Heart right ventricle (tissue), 16 donors: ENCODE data around the gene UPF3A. TPM values are rescaled to one million over a fixed set of nuclear protein-coding genes. Genes with fewer than 3 reads are reported as not detected.
A peak's percentile ranks its signal among the peaks of the same experiment; 100 is the strongest.

Experiments used
- ATAC-seq, 8 donors: fragments of 200-7000 bp; cut with Tn5 transposase; one replicate each; pipeline ENCODE4 v1.9.1; 2020; ENCODE audit warnings: mild to moderate bottlenecking in 8 of 8, moderate library complexity in 8 of 8, moderate number of reproducible peaks in 1 of 8
- DNase-seq, 2 donors: peaks; one replicate each; pipeline ENCODE4 v3.0.0-alpha.2; 2020
- H3K27ac ChIP-seq, 10 donors: fragments of 200-600 bp; sonication (generic) in 2 of 10; one replicate each; pipeline versions ENCODE4 v1.5.0 to v1.8.0; 2020 to 2022; ENCODE audit warnings: mild to moderate bottlenecking in 3 of 10
- H3K27me3 ChIP-seq, 7 donors: fragments of 200-600 bp; one replicate each; pipeline ENCODE4 v1.8.0; 2021 to 2022; ENCODE audit warnings: mild to moderate bottlenecking in 2 of 7
- H3K36me3 ChIP-seq, 9 donors: fragments of 200-600 bp; sonication (generic) in 1 of 9; one replicate each; pipeline versions ENCODE4 v1.5.0 to v1.8.0; 2020 to 2022; ENCODE audit warnings: mild to moderate bottlenecking in 2 of 9
- H3K4me1 ChIP-seq, 9 donors: fragments of 200-600 bp; sonication (generic) in 1 of 9; one replicate each; pipeline versions ENCODE4 v1.5.0 to v1.8.0; 2020 to 2022; ENCODE audit warnings: mild to moderate bottlenecking in 4 of 9
- H3K4me3 ChIP-seq, 10 donors: fragments of 200-600 bp; sonication (generic) in 2 of 10; one replicate each; pipeline versions ENCODE4 v1.5.0 to v1.8.0; 2020 to 2022; ENCODE audit warnings: mild to moderate bottlenecking in 7 of 10, moderate library complexity in 2 of 10
- H3K9me3 ChIP-seq, 11 donors: fragments of 200-600 bp in 10 of 11; sonication (generic) in 2 of 11; one replicate each; pipeline versions ENCODE4 v1.5.0 to v1.8.0; 2013 to 2022; ENCODE audit warnings: mild to moderate bottlenecking in 2 of 11, control low read depth in 1 of 11, moderate library complexity in 1 of 11
- WGBS, 2 donors: extraction: QIAGEN DNeasy Blood & Tissue Kit; methylation state at CpG; one replicate each; pipeline ENCODE4 v1.1.7; 2013; ENCODE audit warnings: inconsistent platforms in 1 of 2; 5-methylcytosine and 5-hydroxymethylcytosine counted together
- intact Hi-C, 10 donors: fragments of 100-400 bp; cut with DNase I; formaldehyde crosslinking; loops; one replicate each; pipeline versions ENCODE4 v1.11.1 to v1.14.2; 2022
- polyA plus RNA-seq, 2 donors: library from polyadenylated mRNA; stranded (reverse); fragments of 200-250 nt; gene quantifications; one replicate each; pipeline ENCODE4 v1.2.3, GENCODE V29; 2013
- total RNA-seq, 10 donors: library from RNA; stranded (reverse); fragmentation: NEBNext Ultra II Directional in 3 of 10; extraction: Animal tissue kit (Norgen Biotek cat#: 25700) in 3 of 10; gene quantifications; one replicate each; pipeline versions ENCODE4 v1.2.1 to v1.2.4, GENCODE V29; 2021 to 2023
- TF ChIP-seq, protein P1 (sequence below), 9 donors: fragments of 200-600 bp; sonication (generic) in 2 of 9; IDR thresholded peaks; one replicate each; pipeline versions ENCODE4 v1.5.0 to v1.8.0; 2021 to 2022; ENCODE audit warnings: antibody characterized with exemption in 9 of 9, mild to moderate bottlenecking in 5 of 9, moderate library complexity in 1 of 9
- donor health status: Arrhythmogenic right ventricular cardiomyopathy.
- donor health status: ischemic (EF 13 %, LVEDD 7.1; RV severe dilation, severe dysfunction).
- donor health status: healthy with polysubstance abuse.
- donor health status: DM: no; HTN: yes; CAD: no.
- donor health status: DM: no; HTN: no; CAD: no.
- donor health status: ischemic (EF 25% LVEDD 6.9; RV normal size, moderate dysfunction).
- donor health status: ischemic (EF 25% LVEDD 5.7; RV mildly dilated, moderate dysfunction).
- donor health status: healthy.
- donor health status: DM: yes; HTN: yes; CAD: no.
- donor health status: Ischemic cardiomyopathy.
- donor health status: ischemic (EF 35%, LVEDD 5.7; RV mildly dilated, moderate dysfunction).
- donor health status: nonischemic (EF 11% LVEDD 7.7; RV severe dilation, severe dysfunction).
- donor health status: DM: yes; HTN: yes; CAD: no.
- donor health status: PGD.
- donor health status: ischemic (EF 29% LVEDD 5.4; RV normal size, mild dysfunction).
- donor health status: nonischemic (EF 23%, LVEDD 6.1; RV moderate dilation, normal function).

The UPF3A gene
- total and polyA plus RNA-seq, 12 donors, result 16.6 to 105 (median 20.4) TPM

DNA sequence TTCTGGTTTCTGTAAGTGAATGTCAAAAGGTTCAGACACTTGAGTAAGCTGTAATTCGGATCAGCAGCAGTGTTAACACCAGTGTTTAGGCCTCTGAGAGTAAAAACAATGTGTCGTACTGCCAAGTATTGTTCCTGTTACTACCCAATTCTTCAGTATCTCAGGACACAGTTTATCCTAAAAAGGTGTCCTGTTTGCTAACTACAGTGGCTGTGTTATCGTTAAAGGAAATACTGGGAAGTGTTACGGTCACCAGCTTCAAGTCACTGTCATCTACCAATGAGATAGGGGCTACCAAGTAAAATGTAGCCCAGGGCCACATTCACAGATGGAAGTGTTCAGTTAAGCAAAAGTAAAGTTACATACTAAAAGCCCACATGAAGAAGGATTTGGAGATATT is 2.3 kb upstream of the UPF3A start:
- TF ChIP-seq, protein P1, sequence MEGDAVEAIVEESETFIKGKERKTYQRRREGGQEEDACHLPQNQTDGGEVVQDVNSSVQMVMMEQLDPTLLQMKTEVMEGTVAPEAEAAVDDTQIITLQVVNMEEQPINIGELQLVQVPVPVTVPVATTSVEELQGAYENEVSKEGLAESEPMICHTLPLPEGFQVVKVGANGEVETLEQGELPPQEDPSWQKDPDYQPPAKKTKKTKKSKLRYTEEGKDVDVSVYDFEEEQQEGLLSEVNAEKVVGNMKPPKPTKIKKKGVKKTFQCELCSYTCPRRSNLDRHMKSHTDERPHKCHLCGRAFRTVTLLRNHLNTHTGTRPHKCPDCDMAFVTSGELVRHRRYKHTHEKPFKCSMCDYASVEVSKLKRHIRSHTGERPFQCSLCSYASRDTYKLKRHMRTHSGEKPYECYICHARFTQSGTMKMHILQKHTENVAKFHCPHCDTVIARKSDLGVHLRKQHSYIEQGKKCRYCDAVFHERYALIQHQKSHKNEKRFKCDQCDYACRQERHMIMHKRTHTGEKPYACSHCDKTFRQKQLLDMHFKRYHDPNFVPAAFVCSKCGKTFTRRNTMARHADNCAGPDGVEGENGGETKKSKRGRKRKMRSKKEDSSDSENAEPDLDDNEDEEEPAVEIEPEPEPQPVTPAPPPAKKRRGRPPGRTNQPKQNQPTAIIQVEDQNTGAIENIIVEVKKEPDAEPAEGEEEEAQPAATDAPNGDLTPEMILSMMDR (IDR thresholded peaks at IDR 0.05), result no peak
- H3K27ac ChIP-seq, result peak overlapping the region in 1 of 10 donors; percentile 99
- WGBS, 2 donors, result 80 to 81% methylated on average over 4 of the region's 4 CpGs

DNA sequence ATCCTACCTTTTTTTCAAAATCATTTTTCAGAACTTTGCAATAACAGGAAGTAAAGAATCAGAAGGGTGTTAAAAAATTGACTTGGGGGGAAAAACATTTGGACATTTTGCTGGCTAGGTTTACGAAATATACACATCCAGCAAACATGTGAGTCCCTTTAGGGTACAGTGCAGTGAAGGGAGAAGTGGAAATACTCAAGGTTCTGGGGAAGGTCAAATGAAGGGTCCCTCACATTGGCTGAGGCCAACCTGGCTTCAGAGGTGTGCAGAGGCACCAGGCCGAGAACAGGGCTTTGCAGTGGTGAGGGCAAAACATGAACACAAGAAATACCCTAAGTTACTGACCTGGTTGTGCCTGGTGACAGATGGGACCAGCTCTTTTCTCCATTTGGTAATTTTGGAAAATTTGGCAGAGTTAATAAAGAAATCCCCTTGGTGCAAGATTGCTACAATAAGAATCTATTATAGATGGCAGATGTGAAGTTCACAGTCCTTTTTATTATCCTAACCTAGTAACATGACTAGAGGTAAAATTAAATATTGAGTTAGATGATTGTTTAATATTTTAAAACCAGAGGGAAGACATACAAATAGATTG is 1.5 kb upstream of the UPF3A start:
- TF ChIP-seq, protein P1 (IDR thresholded peaks at IDR 0.05), result no peak
- Histone ChIP-seq H3K9me3 (no peaks in the 10 kb centered on the region), H3K4me3 (no peak overlapping the region), H3K36me3 (peaks cover 0 to 53% (median 0%) of the 10 kb centered on the region in 9 donors), H3K27ac (peak overlapping the region in 6 of 10 donors; percentile 96 to 99 (median 98)), H3K27me3 (no peaks in the 10 kb centered on the region), H3K4me1 (peaks cover 0 to 38% (median 15%) of the 10 kb centered on the region in 9 donors)
- no peak for DNase-seq
- no peak for ATAC-seq
- WGBS, 2 donors, result 94% methylated on average over 2 of the region's 2 CpGs
- intact Hi-C loops, result no loop called here

More for the DNA sequence above, 2.3 kb upstream of the UPF3A start:
- H3K4me1 ChIP-seq, result peaks cover 0 to 40% (median 15%) of the 10 kb centered on the region in 9 donors
- no peak for DNase-seq
- no peak for ATAC-seq
- intact Hi-C loops, result no loop called here
- H3K27me3 ChIP-seq, result no peaks in the 10 kb centered on the region
- H3K36me3 ChIP-seq, result peaks cover 0 to 53% (median 0%) of the 10 kb centered on the region in 9 donors
- H3K4me3 ChIP-seq, result no peak overlapping the region
- no peaks in the 10 kb centered on the region for H3K9me3 ChIP-seq

DNA sequence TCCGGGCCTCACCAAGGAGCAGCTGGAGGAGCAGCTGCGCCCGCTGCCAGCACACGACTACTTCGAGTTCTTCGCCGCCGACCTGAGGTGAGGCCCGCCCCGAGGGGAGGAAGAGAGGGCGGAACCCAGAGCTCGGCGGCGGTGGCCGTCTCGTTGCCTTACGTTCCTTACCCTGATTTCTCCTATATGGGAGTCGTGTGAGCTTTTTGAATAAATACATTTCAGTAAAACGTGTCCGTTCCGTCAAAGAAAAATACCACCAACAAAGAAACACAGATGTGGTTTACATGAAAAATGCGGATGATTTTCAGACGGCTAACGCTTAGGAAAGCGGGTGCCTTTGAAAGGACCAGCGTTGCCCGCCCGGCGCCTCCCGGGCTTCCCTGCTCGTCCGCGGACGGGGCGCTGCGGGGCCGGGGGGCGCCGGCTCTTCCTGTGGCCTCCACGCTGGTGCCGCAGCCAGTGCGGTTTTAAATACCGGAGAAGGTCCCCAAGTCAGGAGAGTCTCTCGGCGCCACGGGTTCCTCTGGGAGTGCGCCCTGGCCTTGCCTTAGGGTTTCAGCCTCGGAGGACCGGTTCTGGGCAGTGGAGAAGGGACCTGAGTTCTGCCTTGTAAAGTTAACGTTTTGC is 755 bp downstream of the UPF3A start:
- Histone ChIP-seq H3K4me3 (peak overlapping the region; percentile 46 to 77 (median 72)), H3K27me3 (no peaks in the 10 kb centered on the region), H3K36me3 (peaks cover 0 to 53% (median 10%) of the 10 kb centered on the region in 9 donors), H3K27ac (peak overlapping the region; percentile 46 to 99 (median 97)), H3K4me1 (peaks cover 0 to 34% (median 15%) of the 10 kb centered on the region in 9 donors), H3K9me3 (no peaks in the 10 kb centered on the region)
- 1% methylated on average over 47 to 50 of the region's 50 CpGs for WGBS, 2 donors
- TF ChIP-seq, protein P1 (IDR thresholded peaks at IDR 0.05), result no peak
- intact Hi-C loops, result no loop called here
- ATAC-seq (peak; percentile 56 to 82 (median 76)), DNase-seq (peak; percentile 38 to 39)

DNA sequence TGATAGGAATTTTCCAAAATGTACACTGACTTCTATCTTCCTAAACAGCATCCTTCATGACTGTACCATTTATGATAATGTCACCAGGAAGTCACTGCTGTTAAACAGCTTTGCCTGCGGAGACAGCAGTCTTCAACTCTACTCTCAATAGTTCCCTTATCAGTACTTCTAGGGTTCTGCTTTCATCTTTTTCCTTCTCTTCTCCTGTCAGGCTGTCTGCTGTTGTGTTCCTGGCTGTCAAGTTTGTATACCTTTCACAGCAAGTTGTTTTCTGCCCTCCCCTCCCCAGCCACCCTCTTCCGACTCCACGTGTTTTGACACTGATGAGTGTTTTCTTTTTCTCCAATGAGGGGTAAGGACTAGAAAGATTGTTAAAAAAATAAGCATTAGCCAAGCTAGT is 2.2 kb downstream of the UPF3A start:
- TF ChIP-seq, protein P1 (IDR thresholded peaks at IDR 0.05), result no peak
- peak overlapping the region in 1 of 10 donors; percentile 97 for H3K27ac ChIP-seq
- peak overlapping the region in 1 of 10 donors; percentile 73 for H3K4me3 ChIP-seq
- no peak for ATAC-seq
- peaks cover 0 to 53% (median 22%) of the 10 kb centered on the region in 9 donors for H3K36me3 ChIP-seq
- no peaks in the 10 kb centered on the region for H3K27me3 ChIP-seq
- intact Hi-C loops, result no loop called here
- 76 to 77% methylated on average over 3 of the region's 3 CpGs for WGBS, 2 donors
- H3K9me3 ChIP-seq, result no peaks in the 10 kb centered on the region
- DNase-seq, result no peak
- H3K4me1 ChIP-seq, result peaks cover 0 to 34% (median 15%) of the 10 kb centered on the region in 9 donors
